GM06990 (cell line): ENCODE results near the gene AGBL4.

Experiments
- DNase-seq: peaks from one replicate; pipeline ENCODE4 v3.0.0-alpha.2; 2011; ENCODE audit not compliant: insufficient read length; ENCODE audit errors: extremely low read depth
- H3K27me3 ChIP-seq: replicated peaks from 2 replicates; pipeline ENCODE4 v1.6.0; 2011; ENCODE audit warnings: low read length; ENCODE audit not compliant: control insufficient read depth, insufficient read depth
- H3K36me3 ChIP-seq: 2 replicates; pipeline ENCODE4 v1.5.1; 2011; ENCODE audit warnings: low read length; ENCODE audit not compliant: control insufficient read depth, insufficient read depth
- H3K4me3 ChIP-seq: replicated peaks from 2 replicates; pipeline ENCODE4 v1.5.1; 2011; ENCODE audit warnings: low read depth, mild to moderate bottlenecking, control low read depth, low read length
- TF ChIP-seq, protein P1 (sequence below): IDR thresholded peaks from 2 replicates; pipeline ENCODE4 v1.5.1; 2011; ENCODE audit warnings: low read length, control low read depth, mild to moderate bottlenecking, inconsistent platforms; ENCODE audit not compliant: insufficient read depth, poor library complexity, severe bottlenecking

Gene AGBL4

DNA sequence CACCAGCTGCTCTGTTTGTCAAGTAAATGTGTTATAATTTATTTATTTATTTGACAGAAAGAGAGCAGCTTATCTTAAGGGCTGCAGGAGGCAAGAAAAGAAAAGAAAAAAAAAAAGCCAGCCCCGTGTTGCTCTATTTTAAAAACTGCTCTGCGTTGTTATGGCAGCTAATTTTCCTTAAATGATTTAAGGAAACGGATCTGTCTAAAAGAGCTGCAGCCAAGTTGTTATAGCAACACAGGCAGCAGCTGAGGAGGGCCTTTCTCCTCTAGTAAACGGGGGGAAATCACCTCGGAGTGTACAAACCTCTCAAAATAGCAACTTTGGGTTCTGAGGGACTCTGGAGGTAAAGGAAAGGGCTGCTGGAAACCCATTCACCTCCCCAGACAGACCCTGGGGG lies 1396.3 kb downstream of the AGBL4 start:
- Histone ChIP-seq H3K4me3 (no peak overlapping the region), H3K27me3 (no peaks in the 10 kb centered on the region), H3K36me3 (no peaks in the 10 kb centered on the region)
- TF ChIP-seq, protein P1, sequence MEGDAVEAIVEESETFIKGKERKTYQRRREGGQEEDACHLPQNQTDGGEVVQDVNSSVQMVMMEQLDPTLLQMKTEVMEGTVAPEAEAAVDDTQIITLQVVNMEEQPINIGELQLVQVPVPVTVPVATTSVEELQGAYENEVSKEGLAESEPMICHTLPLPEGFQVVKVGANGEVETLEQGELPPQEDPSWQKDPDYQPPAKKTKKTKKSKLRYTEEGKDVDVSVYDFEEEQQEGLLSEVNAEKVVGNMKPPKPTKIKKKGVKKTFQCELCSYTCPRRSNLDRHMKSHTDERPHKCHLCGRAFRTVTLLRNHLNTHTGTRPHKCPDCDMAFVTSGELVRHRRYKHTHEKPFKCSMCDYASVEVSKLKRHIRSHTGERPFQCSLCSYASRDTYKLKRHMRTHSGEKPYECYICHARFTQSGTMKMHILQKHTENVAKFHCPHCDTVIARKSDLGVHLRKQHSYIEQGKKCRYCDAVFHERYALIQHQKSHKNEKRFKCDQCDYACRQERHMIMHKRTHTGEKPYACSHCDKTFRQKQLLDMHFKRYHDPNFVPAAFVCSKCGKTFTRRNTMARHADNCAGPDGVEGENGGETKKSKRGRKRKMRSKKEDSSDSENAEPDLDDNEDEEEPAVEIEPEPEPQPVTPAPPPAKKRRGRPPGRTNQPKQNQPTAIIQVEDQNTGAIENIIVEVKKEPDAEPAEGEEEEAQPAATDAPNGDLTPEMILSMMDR = no peak
- no peak for DNase-seq

DNA sequence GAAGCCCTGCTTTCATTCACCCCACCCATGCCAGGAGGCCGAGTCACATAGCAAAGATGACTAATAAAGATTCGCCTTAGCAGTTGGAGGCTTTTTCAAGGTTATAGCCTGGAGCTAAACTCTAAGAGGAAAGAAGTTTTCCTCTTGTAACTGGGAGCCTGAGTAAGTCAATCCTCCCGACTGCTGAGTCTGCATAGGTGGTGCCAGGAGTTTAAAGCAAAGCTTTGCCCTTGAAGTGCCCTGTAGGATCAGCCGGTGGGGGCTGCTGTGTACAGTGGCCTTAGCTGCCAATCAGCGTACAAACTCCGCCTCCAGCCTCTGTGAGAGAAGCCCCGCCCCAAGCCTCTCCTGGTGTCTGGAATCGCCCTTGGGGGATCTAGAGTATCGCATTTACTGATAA lies 1404.2 kb downstream of the AGBL4 start:
- TF ChIP-seq, protein P1 = no peak
- Histone ChIP-seq H3K27me3 (no peaks in the 10 kb centered on the region; the same call in 1 of the 2 replicates), H3K36me3 (no peaks in the 10 kb centered on the region), H3K4me3 (no peak overlapping the region)
- DNase-seq = no peak

GRCh38 chr1:48617252-48617651 lies 1406.5 kb downstream of the AGBL4 start:
- TF ChIP-seq, protein P1 = no peak
- H3K36me3 ChIP-seq = no peaks in the 10 kb centered on the region
- H3K4me3 ChIP-seq = no peak overlapping the region
- H3K27me3 ChIP-seq = no peaks in the 10 kb centered on the region; the same call in 1 of the 2 replicates
- no peak for DNase-seq

- TF ChIP-seq, protein P1 = no peak
- no peaks in the 10 kb centered on the region for H3K36me3 ChIP-seq
- no peak for DNase-seq
- H3K27me3 ChIP-seq = no peaks in the 10 kb centered on the region; the same call in 1 of the 2 replicates
- no peak overlapping the region for H3K4me3 ChIP-seq
Observed at GRCh38 chr1:48616710-48617109, 1407.0 kb downstream of the AGBL4 start.

- TF ChIP-seq, protein P1 = no peak
- H3K27me3 ChIP-seq = no peaks in the 10 kb centered on the region
- no peak overlapping the region for H3K4me3 ChIP-seq
- no peaks in the 10 kb centered on the region for H3K36me3 ChIP-seq
- no peak for DNase-seq
Observed at GRCh38 chr1:48611841-48612240, 1411.9 kb downstream of the AGBL4 start.
